GM12875 (cell line): ENCODE data around the gene ANKRD27.

Experiments
- H3K4me3 ChIP-seq: one replicate; pipeline ENCODE4 v1.5.1; 2011; ENCODE audit warnings: low read depth, low read length, control low read depth
- TF ChIP-seq, protein P1 (sequence below): IDR thresholded peaks from 2 replicates; pipeline ENCODE4 v1.5.1; 2011; ENCODE audit warnings: low read depth, mild to moderate bottlenecking, control low read depth, inconsistent platforms, low read length, moderate library complexity, borderline replicate concordance; ENCODE audit not compliant: insufficient read depth

The ANKRD27 gene

DNA sequence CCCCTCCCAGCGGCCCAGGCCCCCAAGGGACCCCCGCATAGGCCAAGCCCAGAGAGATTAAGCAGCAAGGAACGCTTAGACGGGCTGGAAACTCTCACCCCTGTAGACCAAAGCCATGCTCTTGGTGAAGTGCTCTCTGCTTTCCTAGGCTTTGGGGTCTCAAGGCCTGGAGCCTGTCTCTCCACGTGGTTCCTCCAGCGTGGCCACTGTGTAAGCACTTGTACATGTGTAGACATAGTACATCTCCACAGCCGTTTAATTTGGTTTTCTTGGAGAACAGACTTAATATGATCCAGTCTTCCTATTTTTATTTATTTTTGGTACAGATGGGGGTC is 17.7 kb upstream of the ANKRD27 start:
- H3K4me3 ChIP-seq = peak overlapping the region; percentile 60
- TF ChIP-seq, protein P1, sequence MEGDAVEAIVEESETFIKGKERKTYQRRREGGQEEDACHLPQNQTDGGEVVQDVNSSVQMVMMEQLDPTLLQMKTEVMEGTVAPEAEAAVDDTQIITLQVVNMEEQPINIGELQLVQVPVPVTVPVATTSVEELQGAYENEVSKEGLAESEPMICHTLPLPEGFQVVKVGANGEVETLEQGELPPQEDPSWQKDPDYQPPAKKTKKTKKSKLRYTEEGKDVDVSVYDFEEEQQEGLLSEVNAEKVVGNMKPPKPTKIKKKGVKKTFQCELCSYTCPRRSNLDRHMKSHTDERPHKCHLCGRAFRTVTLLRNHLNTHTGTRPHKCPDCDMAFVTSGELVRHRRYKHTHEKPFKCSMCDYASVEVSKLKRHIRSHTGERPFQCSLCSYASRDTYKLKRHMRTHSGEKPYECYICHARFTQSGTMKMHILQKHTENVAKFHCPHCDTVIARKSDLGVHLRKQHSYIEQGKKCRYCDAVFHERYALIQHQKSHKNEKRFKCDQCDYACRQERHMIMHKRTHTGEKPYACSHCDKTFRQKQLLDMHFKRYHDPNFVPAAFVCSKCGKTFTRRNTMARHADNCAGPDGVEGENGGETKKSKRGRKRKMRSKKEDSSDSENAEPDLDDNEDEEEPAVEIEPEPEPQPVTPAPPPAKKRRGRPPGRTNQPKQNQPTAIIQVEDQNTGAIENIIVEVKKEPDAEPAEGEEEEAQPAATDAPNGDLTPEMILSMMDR = no peak

DNA sequence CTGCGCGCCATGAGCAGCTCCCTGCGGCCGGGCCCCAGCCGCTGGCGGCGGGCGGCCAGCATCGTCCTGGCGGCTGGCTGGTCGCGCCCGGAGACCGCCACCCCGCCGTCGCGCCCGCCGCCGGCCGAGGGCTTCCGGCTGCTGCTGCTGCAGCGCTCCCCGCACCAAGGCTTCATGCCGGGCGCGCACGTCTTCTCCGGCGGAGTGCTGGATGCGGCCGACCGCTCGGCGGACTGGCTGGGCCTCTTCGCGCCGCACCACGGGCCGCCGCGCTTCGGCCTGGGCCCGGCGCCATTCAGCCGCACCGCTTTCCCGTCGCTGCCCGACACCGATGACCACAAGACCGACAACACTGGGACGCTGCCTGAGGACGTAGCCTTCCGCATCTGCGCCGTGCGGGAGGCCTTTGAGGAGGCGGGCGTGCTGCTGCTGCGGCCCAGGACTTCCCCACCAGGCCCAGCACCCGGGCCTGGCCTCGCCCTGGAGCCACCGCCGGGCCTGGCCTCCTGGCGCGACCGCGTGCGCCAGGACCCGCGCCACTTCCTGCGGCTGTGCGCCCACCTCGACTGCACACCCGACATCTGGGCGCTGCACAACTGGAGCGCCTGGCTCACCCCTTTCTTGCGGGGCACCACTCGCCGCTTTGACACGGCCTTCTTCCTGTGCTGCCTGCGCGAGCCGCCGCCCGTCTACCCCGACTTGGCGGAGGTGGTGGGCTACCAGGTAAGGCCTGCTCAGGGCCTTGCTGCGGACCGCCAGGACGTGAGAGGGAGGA is 17.2 kb upstream of the ANKRD27 start:
- TF ChIP-seq, protein P1 = no peak

DNA sequence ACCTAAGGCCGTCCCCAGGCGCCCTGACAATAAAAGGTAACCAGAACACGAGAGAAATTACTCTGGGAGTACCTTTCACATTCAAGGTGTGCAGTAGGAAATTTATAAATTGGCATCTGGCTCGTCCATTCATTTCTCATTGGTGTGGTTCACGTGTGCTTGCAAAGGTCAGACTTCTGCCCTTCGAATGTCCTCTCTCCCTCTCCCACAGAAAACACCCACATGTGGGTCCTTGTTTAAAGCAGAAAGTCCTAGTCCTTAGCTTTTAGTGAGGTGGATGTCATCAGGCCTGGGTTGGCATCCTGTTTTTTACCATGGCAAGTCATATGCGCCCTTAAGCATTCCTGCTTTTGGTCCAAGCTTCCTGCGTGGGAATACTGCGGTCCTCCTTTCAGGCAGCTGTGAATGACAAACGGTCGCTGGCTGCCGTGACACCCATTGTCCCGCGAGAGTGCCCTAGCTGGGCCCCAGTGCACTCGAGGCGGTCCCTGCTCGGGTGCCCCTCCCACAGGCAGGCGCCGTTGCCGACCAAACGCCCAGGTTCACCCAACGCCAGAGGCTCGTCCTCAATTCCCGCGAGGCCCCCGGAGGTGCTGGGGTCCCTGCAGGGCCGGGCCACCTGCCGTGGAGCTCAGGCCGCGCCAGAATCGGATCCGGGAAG is 16.4 kb upstream of the ANKRD27 start, which contains the start of gene NUDT19:
NUDT19 (plus strand) TSS at position 531 of the 661 bp plus-strand sequence. CDS start 140 bp downstream, outside the sequence.
- TF ChIP-seq, protein P1 = no peak
- H3K4me3 ChIP-seq = peak within 1 kb of the TSS; percentile 60

More for the DNA sequence above, 17.2 kb upstream of the ANKRD27 start:
- peak overlapping the region; percentile 60 for H3K4me3 ChIP-seq

DNA sequence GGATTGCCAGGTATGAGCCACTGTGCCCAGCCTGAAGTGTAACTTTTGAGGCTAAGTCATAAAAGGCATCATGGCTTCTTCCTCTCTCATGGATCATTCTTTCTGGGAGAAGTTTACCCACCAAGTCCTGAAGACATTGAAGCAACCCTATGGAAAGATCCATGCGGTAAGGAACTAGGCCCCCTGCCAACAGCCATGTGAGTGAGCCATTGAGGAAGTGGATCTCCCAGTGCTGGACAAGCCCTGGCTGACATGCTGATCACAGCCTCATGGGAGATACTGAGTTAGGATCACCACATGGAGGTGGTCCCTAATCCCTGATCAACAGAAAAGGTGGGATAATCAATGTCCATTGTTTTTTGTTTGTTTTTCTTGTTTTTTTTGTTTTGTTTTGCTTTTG is 13.3 kb upstream of the ANKRD27 start:
- no peak overlapping the region for H3K4me3 ChIP-seq
- TF ChIP-seq, protein P1 = no peak

DNA sequence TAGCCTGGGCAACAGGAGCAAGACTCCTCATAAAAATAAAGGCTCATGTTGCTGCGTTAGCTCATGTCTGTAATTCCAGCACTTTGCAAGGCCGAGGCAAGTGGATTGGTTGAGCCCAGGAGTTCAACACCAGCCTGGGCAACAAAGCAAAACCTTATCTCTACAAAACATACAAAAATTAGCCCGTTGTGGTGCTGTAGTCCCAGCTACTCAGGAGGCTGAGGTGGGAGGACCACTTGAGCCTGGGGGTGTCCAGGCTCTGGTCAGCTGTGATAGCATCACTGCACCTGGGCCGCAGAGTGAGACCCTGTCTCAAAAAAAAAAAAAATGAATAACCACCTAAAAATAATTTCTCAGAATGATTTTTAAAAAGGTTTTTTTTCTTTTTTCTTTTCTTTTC is 12.7 kb upstream of the ANKRD27 start:
- H3K4me3 ChIP-seq = no peak overlapping the region
- TF ChIP-seq, protein P1 = no peak

DNA sequence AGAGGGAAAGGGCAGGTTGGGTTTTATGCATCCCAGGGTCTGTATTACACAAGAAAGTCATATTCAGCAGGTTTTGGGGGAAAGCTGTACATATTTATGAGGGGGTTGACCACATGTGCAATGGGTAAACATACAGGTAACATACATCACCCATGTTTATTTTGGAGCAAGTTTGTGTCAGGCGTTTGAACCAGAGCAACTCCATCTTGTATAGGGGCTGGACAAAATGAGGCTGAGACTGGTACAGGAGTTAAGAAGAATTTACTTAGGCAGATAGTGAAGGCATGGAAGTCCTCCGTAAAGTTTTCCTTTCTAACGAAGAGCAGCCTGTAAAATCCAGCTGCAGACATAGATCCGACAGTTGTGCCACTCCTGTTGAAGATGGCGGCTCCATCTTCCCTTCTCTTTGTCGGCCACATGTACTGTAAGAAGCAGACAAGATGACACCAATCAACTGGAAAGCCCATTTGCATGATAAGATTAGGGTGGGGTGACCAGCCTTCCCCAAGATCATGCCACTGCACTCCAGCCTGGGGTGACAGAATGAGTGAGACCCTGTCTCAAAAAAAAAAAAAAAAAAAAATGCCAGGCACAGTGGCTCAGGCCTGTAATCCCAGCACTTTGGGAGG is 12.0 kb upstream of the ANKRD27 start:
- H3K4me3 ChIP-seq = no peak overlapping the region
- TF ChIP-seq, protein P1 = no peak
